ENCODE results near the gene BNC2. TPM values are rescaled to one million over a fixed set of nuclear protein-coding genes. Genes with fewer than 3 reads are reported as not detected.

BNC2 gene
- total RNA-seq, 1 experiment from 2014 or later, result 11.7 TPM

DNA sequence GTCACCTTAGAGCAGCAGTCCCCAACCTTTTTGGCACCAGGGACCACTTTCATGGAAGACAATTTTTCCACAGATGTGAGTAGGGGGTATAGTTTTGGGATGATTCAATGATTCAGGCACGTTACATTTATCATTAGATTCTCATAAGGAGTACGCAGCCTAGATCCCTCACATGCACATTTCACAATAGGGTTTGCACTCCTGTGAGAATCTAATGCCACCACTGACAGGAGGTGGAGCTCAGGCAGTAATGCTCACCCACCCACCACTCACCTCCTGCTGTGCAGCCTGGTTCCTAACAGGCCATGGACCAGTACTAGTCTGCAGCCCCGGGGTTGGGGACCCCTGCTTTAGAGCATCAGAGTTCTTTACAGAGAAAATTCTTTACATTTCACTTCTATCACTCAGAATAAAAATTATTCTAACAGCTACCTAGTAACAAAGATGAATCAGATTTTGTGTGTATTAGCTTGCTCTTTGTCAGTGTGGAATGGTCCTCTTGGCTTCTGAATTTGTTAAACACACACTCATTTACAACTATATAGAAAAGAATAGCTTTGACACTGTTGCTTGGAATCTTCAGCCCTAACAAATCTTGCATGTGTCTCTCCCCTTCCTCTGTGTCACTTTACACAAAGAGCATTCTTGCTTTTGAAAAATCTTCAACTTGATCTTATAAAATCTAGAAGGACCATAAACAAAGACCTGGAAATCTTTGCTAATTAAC lies 438.6 kb downstream of the BNC2 start:
- POLR2A ChIA-PET (ENCODE audit: unreplicated experiment), result no interaction called here
- CTCF ChIA-PET, result no interaction called here
- no peak for DNase-seq
- Histone ChIP-seq H3K9me3 (ENCODE audit: low read length) (no peaks in the 10 kb centered on the region), H3K4me2 (ENCODE audit: low read length) (no peak overlapping the region), H3K27me3 (ENCODE audit: low read length) (no peaks in the 10 kb centered on the region), H3K27ac (ENCODE audit: low read length) (no peak overlapping the region), H3K4me3 (ENCODE audit: low read length) (no peak overlapping the region), H3K79me2 (ENCODE audit: low read length) (no peaks in the 10 kb centered on the region), H4K20me1 (ENCODE audit: low read length) (no peaks in the 10 kb centered on the region), H3K9ac (ENCODE audit: low read length) (no peak overlapping the region), H3K36me3 (ENCODE audit: low read depth, low read length) (0 out of 2 replicates have a peak, but pooled peaks cover 2% of the 10 kb centered on the region), H3F3A (ENCODE audit: low read length, unreplicated experiment) (no peaks in the 10 kb centered on the region), H2AFZ (ENCODE audit: low read length) (no peak overlapping the region), H3K4me1 (ENCODE audit: insufficient read depth, low read length) (no peaks in the 10 kb centered on the region), H3K9me2 (replicated peaks; ENCODE audit: low read length) (no peaks in the 10 kb centered on the region)
- no peak for ATAC-seq
- intact Hi-C loops (cut with micrococcal nuclease), result no loop called here
- TF ChIP-seq, protein P1, sequence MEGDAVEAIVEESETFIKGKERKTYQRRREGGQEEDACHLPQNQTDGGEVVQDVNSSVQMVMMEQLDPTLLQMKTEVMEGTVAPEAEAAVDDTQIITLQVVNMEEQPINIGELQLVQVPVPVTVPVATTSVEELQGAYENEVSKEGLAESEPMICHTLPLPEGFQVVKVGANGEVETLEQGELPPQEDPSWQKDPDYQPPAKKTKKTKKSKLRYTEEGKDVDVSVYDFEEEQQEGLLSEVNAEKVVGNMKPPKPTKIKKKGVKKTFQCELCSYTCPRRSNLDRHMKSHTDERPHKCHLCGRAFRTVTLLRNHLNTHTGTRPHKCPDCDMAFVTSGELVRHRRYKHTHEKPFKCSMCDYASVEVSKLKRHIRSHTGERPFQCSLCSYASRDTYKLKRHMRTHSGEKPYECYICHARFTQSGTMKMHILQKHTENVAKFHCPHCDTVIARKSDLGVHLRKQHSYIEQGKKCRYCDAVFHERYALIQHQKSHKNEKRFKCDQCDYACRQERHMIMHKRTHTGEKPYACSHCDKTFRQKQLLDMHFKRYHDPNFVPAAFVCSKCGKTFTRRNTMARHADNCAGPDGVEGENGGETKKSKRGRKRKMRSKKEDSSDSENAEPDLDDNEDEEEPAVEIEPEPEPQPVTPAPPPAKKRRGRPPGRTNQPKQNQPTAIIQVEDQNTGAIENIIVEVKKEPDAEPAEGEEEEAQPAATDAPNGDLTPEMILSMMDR (conservative IDR thresholded peaks at IDR 0.05; ENCODE audit: low read depth, low read length), result no peak
- no peak for TF ChIP-seq EZH2 (IDR thresholded peaks at IDR 0.05; ENCODE audit: low read length, unreplicated experiment)
- TF ChIP-seq EZH2phosphoT487 (IDR thresholded peaks at IDR 0.05; ENCODE audit: borderline replicate concordance, low read length), result no peak
- no TSS peak for BruUV-seq (replicated peaks)

DNA sequence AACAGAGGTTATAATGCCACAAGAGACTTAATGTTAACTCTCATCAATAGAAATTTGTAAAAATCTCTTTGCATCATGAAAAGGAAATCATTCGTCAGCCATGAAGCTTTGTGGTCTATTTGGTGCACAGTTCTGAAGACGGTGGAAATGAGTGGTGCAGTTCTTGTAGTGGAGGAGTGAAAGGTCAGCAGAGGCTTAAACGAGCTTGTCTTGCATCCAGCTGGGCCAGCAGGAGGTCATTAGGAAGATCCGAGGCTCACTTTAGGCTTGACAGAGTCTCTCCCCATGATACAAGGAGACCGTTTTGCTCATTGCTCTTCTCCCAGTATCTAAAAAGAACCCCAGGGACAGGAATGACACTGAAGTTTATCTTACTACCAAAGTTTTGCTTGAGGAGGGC lies 440.8 kb downstream of the BNC2 start:
- Histone ChIP-seq H3K27ac (ENCODE audit: low read length) (no peak overlapping the region), H3F3A (ENCODE audit: low read length, unreplicated experiment) (no peaks in the 10 kb centered on the region), H3K9ac (ENCODE audit: low read length) (no peak overlapping the region), H2AFZ (ENCODE audit: low read length) (no peak overlapping the region), H3K4me3 (ENCODE audit: low read length) (no peak overlapping the region), H3K9me2 (replicated peaks; ENCODE audit: low read length) (no peaks in the 10 kb centered on the region), H3K79me2 (ENCODE audit: low read length) (no peaks in the 10 kb centered on the region), H3K9me3 (ENCODE audit: low read length) (no peaks in the 10 kb centered on the region), H4K20me1 (ENCODE audit: low read length) (no peaks in the 10 kb centered on the region), H3K4me1 (ENCODE audit: insufficient read depth, low read length) (peaks cover 15% of the 10 kb centered on the region), H3K36me3 (ENCODE audit: low read depth, low read length) (no peaks in the 10 kb centered on the region), H3K4me2 (ENCODE audit: low read length) (no peak overlapping the region), H3K27me3 (ENCODE audit: low read length) (no peaks in the 10 kb centered on the region)
- TF ChIP-seq EZH2phosphoT487 (IDR thresholded peaks at IDR 0.05; ENCODE audit: borderline replicate concordance, low read length) (no peak), EZH2 (IDR thresholded peaks at IDR 0.05; ENCODE audit: low read length, unreplicated experiment) (no peak)
- TF ChIP-seq, protein P1 (conservative IDR thresholded peaks at IDR 0.05; ENCODE audit: low read depth, low read length), result no peak
- ATAC-seq (no peak), DNase-seq (no peak)
- CTCF ChIA-PET, result no interaction called here
- no TSS peak for BruUV-seq (replicated peaks)
- POLR2A ChIA-PET (ENCODE audit: unreplicated experiment), result no interaction called here
- intact Hi-C loops (cut with micrococcal nuclease), result no loop called here

DNA sequence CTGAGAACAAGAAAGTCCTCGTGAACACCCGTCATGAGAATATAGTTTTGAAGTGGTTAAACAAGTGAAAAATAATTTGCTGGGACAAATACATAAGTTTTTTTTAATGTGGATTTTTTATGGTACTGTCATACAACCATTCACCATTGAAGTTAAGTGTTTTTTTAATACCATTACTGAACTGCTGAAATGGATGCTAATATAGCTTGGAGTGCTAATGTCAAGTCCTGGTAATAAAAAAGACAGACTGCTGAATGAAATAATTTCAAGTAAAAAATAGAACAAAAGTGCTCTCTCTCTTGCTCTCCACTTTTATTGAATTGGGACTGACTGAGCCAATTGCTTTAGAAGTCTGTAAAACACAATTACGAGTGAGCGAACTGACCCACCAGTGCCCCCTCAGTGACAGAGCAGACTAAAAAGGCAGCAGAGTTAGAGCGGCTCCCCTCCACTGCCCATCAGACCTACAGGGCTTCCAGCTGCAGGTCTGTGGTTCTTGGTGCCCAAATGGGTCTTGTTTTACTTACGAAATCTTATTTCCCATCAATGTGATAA lies 442.5 kb downstream of the BNC2 start:
- no peak overlapping the region for H3K9ac ChIP-seq (ENCODE audit: low read length)
- H3K4me2 ChIP-seq (ENCODE audit: low read length), result no peak overlapping the region
- TF ChIP-seq EZH2phosphoT487 (IDR thresholded peaks at IDR 0.05; ENCODE audit: borderline replicate concordance, low read length) (no peak), EZH2 (IDR thresholded peaks at IDR 0.05; ENCODE audit: low read length, unreplicated experiment) (no peak)
- TF ChIP-seq, protein P1 (conservative IDR thresholded peaks at IDR 0.05; ENCODE audit: low read depth, low read length), result no peak
- H3K27me3 ChIP-seq (ENCODE audit: low read length), result no peaks in the 10 kb centered on the region
- H3K9me3 ChIP-seq (ENCODE audit: low read length), result no peaks in the 10 kb centered on the region
- no peak for DNase-seq
- ATAC-seq, result no peak
- no TSS peak for BruUV-seq (replicated peaks)
- intact Hi-C loops (cut with micrococcal nuclease), result no loop called here
- no peak overlapping the region for H2AFZ ChIP-seq (ENCODE audit: low read length)
- no peaks in the 10 kb centered on the region for H4K20me1 ChIP-seq (ENCODE audit: low read length)
- H3K27ac ChIP-seq (ENCODE audit: low read length), result no peak overlapping the region
- ChIA-PET CTCF (no interaction called here), POLR2A (ENCODE audit: unreplicated experiment) (interaction anchor here (0.6 kb wide), 1 partner anchor 13 kb away, joined by 3 read pairs; no protein-coding TSS in a partner anchor)
- H3F3A ChIP-seq (ENCODE audit: low read length, unreplicated experiment), result no peaks in the 10 kb centered on the region
- H3K36me3 ChIP-seq (ENCODE audit: low read depth, low read length), result no peaks in the 10 kb centered on the region
- H3K79me2 ChIP-seq (ENCODE audit: low read length), result no peaks in the 10 kb centered on the region
- no peaks in the 10 kb centered on the region for H3K9me2 ChIP-seq (replicated peaks; ENCODE audit: low read length)
- no peak overlapping the region for H3K4me3 ChIP-seq (ENCODE audit: low read length)
- peaks cover 15% of the 10 kb centered on the region for H3K4me1 ChIP-seq (ENCODE audit: insufficient read depth, low read length)
